Naive thymus-derived CD8-positive, alpha-beta T cell (primary cell): ENCODE data around the gene GMIP. TPM values are rescaled to one million over a fixed set of nuclear protein-coding genes. Genes with fewer than 3 reads are reported as not detected.
A peak's percentile ranks its signal among the peaks of the same experiment; 100 is the strongest.
"Not testable (repeated sequence)": the region's sequence is repeated elsewhere in the genome, so short reads cannot be mapped to it uniquely, and the experiment has no call there.

Source experiments
- ATAC-seq, 2 donors: fragments of 150-1000 bp; cut with Tn5 transposase in 1 of 2; sonication (Bioruptor Pico), chemical (Tn5 transposase) in 1 of 2; 1 replicate in 1 of 2; 2 replicates in 1 of 2; pipeline ENCODE4 v1.10.0; 2021; ENCODE audit warnings: mild to moderate bottlenecking in 2 of 2, moderate library complexity in 2 of 2
- POLR2A ChIA-PET: fragments of 350-600 bp; sonication (Branson Sonifier 250); formaldehyde crosslinking; loops from one replicate; lab custom pipeline; 2021; ENCODE audit warnings: antibody characterized with exemption; lab: Charles Lee
- DNase-seq, 10 donors: peaks; one replicate each; pipeline versions ENCODE4 v3.0.0 to v3.0.0-alpha.2; 2020 to 2022
- H3K27ac Mint-ChIP-seq, 10 donors: one replicate each; pipeline ENCODE4 v1.8.0; 2020 to 2022; ENCODE audit warnings: mild to moderate bottlenecking in 10 of 10, mixed read lengths in 10 of 10, moderate library complexity in 4 of 10, inconsistent platforms in 1 of 10
- H3K27me3 Mint-ChIP-seq, 5 donors: one replicate each; pipeline ENCODE4 v1.8.0; 2021 to 2022; ENCODE audit warnings: mixed read lengths in 5 of 5
- H3K36me3 Mint-ChIP-seq, 3 donors: one replicate each; pipeline ENCODE4 v1.8.0; 2020 to 2022; ENCODE audit warnings: mixed read lengths in 3 of 3, mild to moderate bottlenecking in 2 of 3, inconsistent platforms in 1 of 3
- H3K4me1 Mint-ChIP-seq, 4 donors: one replicate each; pipeline ENCODE4 v1.8.0; 2021 to 2022; ENCODE audit warnings: mixed read lengths in 4 of 4
- H3K4me3 Mint-ChIP-seq, 10 donors: one replicate each; pipeline ENCODE4 v1.8.0; 2020 to 2022; ENCODE audit warnings: mild to moderate bottlenecking in 10 of 10, mixed read lengths in 10 of 10, moderate library complexity in 6 of 10, inconsistent platforms in 1 of 10
- H3K9me3 Mint-ChIP-seq, 9 donors: one replicate each; pipeline ENCODE4 v1.8.0; 2020 to 2022; ENCODE audit warnings: mixed read lengths in 9 of 9, mild to moderate bottlenecking in 3 of 9, inconsistent platforms in 1 of 9, moderate library complexity in 1 of 9
- polyA plus RNA-seq, 3 donors: library from polyadenylated mRNA; unstranded; fragments of 300-500 nt; fragmentation: Illumina TruSeq; gene quantifications; one replicate each; pipeline ENCODE4 v1.2.3, GENCODE V29; 2021
- total RNA-seq, 8 experiments: library from RNA in 2 of 8; stranded (reverse) in 2 of 8; gene quantifications; one replicate each; pipeline ENCODE4 v1.2.3 and lab custom pipeline; 2021 to 2026

The GMIP gene
- 100 to 1,000 TPM; 133 to 135 TPM for total RNA-seq
- 10 to 100 TPM; 40.6 to 72.4 (median 41.9) TPM for polyA plus RNA-seq
- total RNA-seq (lab: John Stamatoyannopoulos, UW): 54.4 to 192 (median 106) reads per million in 6 experiments

GRCh38 chr19:19643158-19644053 is at the start of gene GMIP:
TSS of gene GMIP (minus strand) at chr19:19643657. CDS start at chr19:19643529, 128 bp downstream.
- POLR2A ChIA-PET: interaction anchor here (0.7 to 4.4 kb wide), 20 partner anchors 10 to 316 kb away, joined by 3 to 40 read pairs (median 5); partner anchors contain the start of genes ATP13A1, GATAD2A, ZNF101 and ZNF14
- no peaks in the 10 kb centered on the region for H3K9me3 Mint-ChIP-seq
- H3K4me1 Mint-ChIP-seq: peaks cover 13 to 27% (median 20%) of the 10 kb centered on the region in 4 donors
- no peaks in the 10 kb centered on the region for H3K27me3 Mint-ChIP-seq
- ATAC-seq (peak; percentile 91 to 92), DNase-seq (peak; percentile 77 to 94 (median 88))
- peak within 1 kb of the TSS; percentile 96 to 99 (median 98) for H3K4me3 Mint-ChIP-seq
- peak within 1 kb of the TSS; percentile 87 to 99 (median 98) for H3K27ac Mint-ChIP-seq
- H3K36me3 Mint-ChIP-seq: peaks cover 2 to 61% (median 7%) of the 10 kb centered on the region in 3 donors

- H3K9me3 Mint-ChIP-seq: peaks cover 0 to 41% (median 10%) of the 10 kb centered on the region in 9 donors
- POLR2A ChIA-PET: interaction anchor here (0.6 to 1.3 kb wide), 7 partner anchors 10 to 84 kb away, joined by 3 to 9 read pairs (median 4); partner anchors contain the start of genes ZNF101 and ZNF14
- H3K4me1 Mint-ChIP-seq: no peaks in the 10 kb centered on the region
- DNase-seq: no peak
- no peak overlapping the region for H3K4me3 Mint-ChIP-seq
- H3K36me3 Mint-ChIP-seq: peaks cover 6 to 23% (median 8%) of the 10 kb centered on the region in 3 donors
- no peaks in the 10 kb centered on the region for H3K27me3 Mint-ChIP-seq
- ATAC-seq: no peak
- no peak overlapping the region for H3K27ac Mint-ChIP-seq
Measured at GRCh38 chr19:19691683-19692082, 48.2 kb upstream of the GMIP start.

- POLR2A ChIA-PET: interaction anchor here (0.6 to 2.1 kb wide), 6 partner anchors 15 to 183 kb away, joined by 3 to 19 read pairs (median 5); partner anchors contain the start of genes ZNF101 and ZNF14
- peak in 1 of 2 donors; percentile 19 for ATAC-seq
- not testable (repeated sequence) for H3K4me1 Mint-ChIP-seq, DNase-seq, H3K27me3 Mint-ChIP-seq, H3K27ac Mint-ChIP-seq, H3K4me3 Mint-ChIP-seq
- H3K9me3 Mint-ChIP-seq: peaks cover 0 to 54% (median 20%) of the 10 kb centered on the region in 9 donors
- H3K36me3 Mint-ChIP-seq: peaks cover 11 to 38% (median 17%) of the 10 kb centered on the region in 3 donors
Measured at GRCh38 chr19:19689023-19689422, 45.6 kb upstream of the GMIP start.

GRCh38 chr19:19687090-19687489 is 43.6 kb upstream of the GMIP start:
- DNase-seq (no peak), ATAC-seq (peak in 1 of 2 donors; percentile 29)
- Mint-ChIP-seq H3K27ac (peak overlapping the region in 3 of 10 donors; percentile 17 to 77 (median 54)), H3K27me3 (no peaks in the 10 kb centered on the region), H3K36me3 (peaks cover 24 to 52% (median 33%) of the 10 kb centered on the region in 3 donors), H3K4me1 (peaks cover 0 to 3% (median under 1%) of the 10 kb centered on the region in 4 donors), H3K9me3 (peaks cover 0 to 65% (median 21%) of the 10 kb centered on the region in 9 donors), H3K4me3 (peak overlapping the region in 1 of 10 donors; percentile 54)
- POLR2A ChIA-PET: interaction anchor here (0.6 to 4.5 kb wide), 11 partner anchors 11 to 179 kb away, joined by 3 to 60 read pairs (median 3); partner anchors contain the start of genes ZNF101, ZNF14, ZNF253 and ZNF506

GRCh38 chr19:19686580-19686979 is 43.1 kb upstream of the GMIP start:
- H3K9me3 Mint-ChIP-seq: peaks cover 0 to 67% (median 21%) of the 10 kb centered on the region in 9 donors
- ATAC-seq: peak in 1 of 2 donors; percentile 37
- peaks cover 0 to 3% (median under 1%) of the 10 kb centered on the region in 4 donors for H3K4me1 Mint-ChIP-seq
- H3K36me3 Mint-ChIP-seq: peaks cover 24 to 54% (median 33%) of the 10 kb centered on the region in 3 donors
- H3K4me3 Mint-ChIP-seq: peak overlapping the region in 1 of 10 donors; percentile 1
- peak overlapping the region in 3 of 10 donors; percentile 17 to 75 (median 19) for H3K27ac Mint-ChIP-seq
- H3K27me3 Mint-ChIP-seq: no peaks in the 10 kb centered on the region
- DNase-seq: no peak
- POLR2A ChIA-PET: interaction anchor here (0.6 to 4.5 kb wide), 11 partner anchors 11 to 179 kb away, joined by 3 to 60 read pairs (median 3); partner anchors contain the start of genes ZNF101, ZNF14, ZNF253 and ZNF506

GRCh38 chr19:19686119-19686518 is 42.7 kb upstream of the GMIP start:
- not testable (repeated sequence) for DNase-seq, H3K4me1 Mint-ChIP-seq, H3K4me3 Mint-ChIP-seq, ATAC-seq, H3K27me3 Mint-ChIP-seq
- H3K9me3 Mint-ChIP-seq: peaks cover 0 to 67% (median 22%) of the 10 kb centered on the region in 9 donors
- POLR2A ChIA-PET: interaction anchor here (0.8 to 4.5 kb wide), 10 partner anchors 11 to 179 kb away, joined by 3 to 60 read pairs (median 4); partner anchors contain the start of genes ATP13A1, ZNF101, ZNF14 and ZNF253
- H3K36me3 Mint-ChIP-seq: peaks cover 29 to 59% (median 36%) of the 10 kb centered on the region in 3 donors
- H3K27ac Mint-ChIP-seq: peak overlapping the region in 1 of 10 donors; percentile 17

GRCh38 chr19:19679176-19680073 is 36.0 kb upstream of the GMIP start:
- peaks cover 3 to 19% (median 13%) of the 10 kb centered on the region in 4 donors for H3K4me1 Mint-ChIP-seq
- no peak for ATAC-seq
- peaks cover 62 to 91% (median 86%) of the 10 kb centered on the region in 3 donors for H3K36me3 Mint-ChIP-seq
- peaks cover 0 to 95% (median 40%) of the 10 kb centered on the region in 9 donors for H3K9me3 Mint-ChIP-seq
- H3K4me3 Mint-ChIP-seq: peak overlapping the region in 2 of 10 donors; percentile 50 to 54
- POLR2A ChIA-PET: interaction anchor here (0.6 to 2.7 kb wide), 5 partner anchors 11 to 362 kb away, joined by 3 to 35 read pairs (median 3); partner anchors contain the start of genes LPAR2 and ZNF101
- H3K27me3 Mint-ChIP-seq: no peaks in the 10 kb centered on the region
- peak in 1 of 10 donors; percentile 18 for DNase-seq
- peak overlapping the region in 3 of 10 donors; percentile 40 to 48 (median 46) for H3K27ac Mint-ChIP-seq

- ATAC-seq: no peak
- H3K4me3 Mint-ChIP-seq: peak overlapping the region in 8 of 10 donors; percentile 7 to 63 (median 40)
- DNase-seq: peak in 1 of 10 donors; percentile 44
- H3K36me3 Mint-ChIP-seq: peaks cover 50 to 89% (median 88%) of the 10 kb centered on the region in 3 donors
- H3K4me1 Mint-ChIP-seq: peaks cover 5 to 28% (median 18%) of the 10 kb centered on the region in 4 donors
- POLR2A ChIA-PET: interaction anchor here (0.9 to 2.7 kb wide), 3 partner anchors 9 to 10 kb away, joined by 3 to 35 read pairs (median 5); partner anchors contain the start of gene ZNF101
- peaks cover 0 to 96% (median 29%) of the 10 kb centered on the region in 9 donors for H3K9me3 Mint-ChIP-seq
- H3K27ac Mint-ChIP-seq: peak overlapping the region in 4 of 10 donors; percentile 3 to 74 (median 56)
- no peaks in the 10 kb centered on the region for H3K27me3 Mint-ChIP-seq
Measured at GRCh38 chr19:19677579-19677978, 34.1 kb upstream of the GMIP start.

GRCh38 chr19:19674315-19674714 is 30.9 kb upstream of the GMIP start:
- H3K27me3 Mint-ChIP-seq: no peaks in the 10 kb centered on the region
- peak overlapping the region in 4 of 10 donors; percentile 15 to 72 (median 54) for H3K27ac Mint-ChIP-seq
- POLR2A ChIA-PET: interaction anchor here (0.6 to 1.3 kb wide), 5 partner anchors 10 to 59 kb away, joined by 3 to 5 read pairs (median 3); partner anchors contain the start of gene ZNF14
- peak overlapping the region in 8 of 10 donors; percentile 19 to 74 (median 62) for H3K4me3 Mint-ChIP-seq
- DNase-seq (peak in 1 of 10 donors; percentile 19), ATAC-seq (no peak)
- peaks cover 7 to 54% (median 34%) of the 10 kb centered on the region in 4 donors for H3K4me1 Mint-ChIP-seq
- peaks cover 0 to 93% (median 19%) of the 10 kb centered on the region in 9 donors for H3K9me3 Mint-ChIP-seq
- H3K36me3 Mint-ChIP-seq: peaks cover 35 to 95% (median 90%) of the 10 kb centered on the region in 3 donors

- ATAC-seq (no peak), DNase-seq (no peak)
- POLR2A ChIA-PET: interaction anchor here (0.6 to 12.8 kb wide), 10 partner anchors 9 to 1116 kb away, joined by 3 to 289 read pairs (median 5); partner anchors contain the start of genes ZNF14 and ZNF93
- H3K27ac Mint-ChIP-seq: peak overlapping the region in 2 of 10 donors; percentile 19 to 40
- peaks cover 11 to 59% (median 41%) of the 10 kb centered on the region in 4 donors for H3K4me1 Mint-ChIP-seq
- peaks cover 0 to 3% (median 0%) of the 10 kb centered on the region in 5 donors for H3K27me3 Mint-ChIP-seq
- H3K9me3 Mint-ChIP-seq: peaks cover 0 to 85% (median 13%) of the 10 kb centered on the region in 9 donors
- peak overlapping the region in 6 of 10 donors; percentile 15 to 82 (median 37) for H3K4me3 Mint-ChIP-seq
- peaks cover 24 to 82% (median 78%) of the 10 kb centered on the region in 3 donors for H3K36me3 Mint-ChIP-seq
Measured at GRCh38 chr19:19672816-19673215, 29.4 kb upstream of the GMIP start.
